Effector memory CD4-positive, alpha-beta T cell (primary cell): ENCODE data around the gene IL1R1.

Experiments
- DNase-seq, 3 donors: peaks; one replicate each; pipeline ENCODE4 v3.0.0-alpha.2; 2020
- H3K27ac ChIP-seq: 2 replicates; pipeline ENCODE4 v1.7.0; 2013; ENCODE audit warnings: mild to moderate bottlenecking, low read length, moderate library complexity; ENCODE audit not compliant: insufficient read depth, poor library complexity, severe bottlenecking
- H3K27me3 ChIP-seq: replicated peaks from 2 replicates; pipeline ENCODE4 v1.7.0; 2013; ENCODE audit warnings: mild to moderate bottlenecking, low read length; ENCODE audit not compliant: insufficient read depth, control insufficient read depth, poor library complexity, severe bottlenecking
- H3K36me3 ChIP-seq: 2 replicates; pipeline ENCODE4 v1.7.0; 2013; ENCODE audit warnings: mild to moderate bottlenecking, low read length, moderate library complexity; ENCODE audit not compliant: control insufficient read depth, insufficient read depth
- H3K4me1 ChIP-seq: 2 replicates; pipeline ENCODE4 v1.7.0; 2013; ENCODE audit warnings: low read length, mild to moderate bottlenecking; ENCODE audit not compliant: control insufficient read depth, insufficient read depth, poor library complexity, severe bottlenecking
- H3K4me3 ChIP-seq: 2 replicates; pipeline ENCODE4 v1.7.0; 2013; ENCODE audit warnings: low read length, low read depth, mild to moderate bottlenecking; ENCODE audit not compliant: insufficient read depth, poor library complexity, severe bottlenecking
- H3K9me3 ChIP-seq: 2 replicates; pipeline ENCODE4 v1.7.0; 2013; ENCODE audit warnings: mild to moderate bottlenecking, low read length, moderate library complexity; ENCODE audit not compliant: control insufficient read depth

The IL1R1 gene

DNA sequence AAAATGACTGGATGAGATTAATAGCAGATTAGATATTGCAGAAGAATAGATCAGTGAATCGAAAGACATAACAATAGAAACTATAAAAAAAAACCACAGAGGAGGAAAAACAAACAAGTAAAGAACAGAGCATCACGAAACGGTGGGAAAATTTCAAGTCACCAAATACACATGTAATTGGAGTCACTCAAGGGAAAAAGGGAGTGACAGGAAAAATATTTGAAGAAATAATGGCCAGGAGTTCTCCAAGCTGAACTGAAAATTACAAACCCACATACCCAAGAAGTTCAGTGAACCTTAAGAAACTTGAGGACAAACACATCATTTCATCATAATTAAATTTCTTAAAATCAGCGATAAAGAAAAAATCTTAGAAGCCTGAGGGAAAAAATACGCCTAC lies 11.0 kb upstream of the IL1R1 start:
- Histone ChIP-seq H3K36me3 (no peaks in the 10 kb centered on the region), H3K27me3 (no peaks in the 10 kb centered on the region), H3K9me3 (no peaks in the 10 kb centered on the region), H3K4me1 (no peaks in the 10 kb centered on the region), H3K27ac (no peak overlapping the region), H3K4me3 (no peak overlapping the region)
- no peak for DNase-seq

DNA sequence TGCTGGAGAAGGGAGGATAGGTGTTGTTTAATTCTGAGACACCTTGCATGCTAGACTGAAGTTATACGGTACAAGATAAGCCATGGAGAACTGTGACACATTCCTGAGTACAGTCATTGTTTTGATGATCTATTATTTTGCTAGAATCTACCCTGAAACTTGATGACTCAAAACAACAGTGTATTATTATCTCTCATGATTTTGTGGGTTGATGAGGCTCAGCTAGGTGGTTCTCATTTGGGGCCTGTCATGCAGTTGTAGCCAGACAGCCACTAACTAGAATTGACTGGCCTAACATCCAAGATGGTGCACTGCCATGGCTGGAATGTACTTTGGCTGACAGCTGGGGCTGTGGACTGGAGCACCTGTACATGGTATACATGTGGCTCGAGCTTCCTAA lies 5.4 kb upstream of the IL1R1 start:
- no peaks in the 10 kb centered on the region for H3K9me3 ChIP-seq
- H3K4me3 ChIP-seq = no peak overlapping the region
- no peak for DNase-seq
- no peak overlapping the region for H3K27ac ChIP-seq
- no peaks in the 10 kb centered on the region for H3K4me1 ChIP-seq
- no peaks in the 10 kb centered on the region for H3K27me3 ChIP-seq
- no peaks in the 10 kb centered on the region for H3K36me3 ChIP-seq

GRCh38 chr2:102138331-102138730 lies 4.2 kb upstream of the IL1R1 start:
- Histone ChIP-seq H3K4me1 (no peaks in the 10 kb centered on the region), H3K36me3 (no peaks in the 10 kb centered on the region), H3K27ac (no peak overlapping the region)

DNA sequence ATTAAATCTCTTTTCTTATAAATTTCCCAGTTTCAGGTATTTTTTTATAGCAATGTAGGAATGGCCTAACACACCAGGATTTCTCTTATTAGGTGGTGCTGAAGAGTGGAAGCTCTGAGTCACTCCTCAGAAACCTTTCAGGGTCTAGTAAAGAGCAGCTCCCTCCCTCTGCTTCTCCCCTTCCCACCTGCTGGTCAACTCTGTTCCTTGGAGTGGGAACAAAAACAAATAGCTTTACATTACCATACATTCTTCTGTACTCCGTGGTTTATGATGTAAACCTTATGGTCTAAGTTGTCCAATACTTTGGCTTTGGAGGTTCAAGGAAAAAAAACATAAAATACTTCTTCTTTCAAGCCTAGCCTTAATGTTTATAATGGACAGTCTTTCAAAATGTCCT lies 2.7 kb upstream of the IL1R1 start:
- no peak overlapping the region for H3K27ac ChIP-seq

More at GRCh38 chr2:102138331-102138730, 4.2 kb upstream of the IL1R1 start:
- Histone ChIP-seq H3K27me3 (no peaks in the 10 kb centered on the region), H3K9me3 (no peaks in the 10 kb centered on the region), H3K4me3 (no peak overlapping the region)
- no peak for DNase-seq

DNA sequence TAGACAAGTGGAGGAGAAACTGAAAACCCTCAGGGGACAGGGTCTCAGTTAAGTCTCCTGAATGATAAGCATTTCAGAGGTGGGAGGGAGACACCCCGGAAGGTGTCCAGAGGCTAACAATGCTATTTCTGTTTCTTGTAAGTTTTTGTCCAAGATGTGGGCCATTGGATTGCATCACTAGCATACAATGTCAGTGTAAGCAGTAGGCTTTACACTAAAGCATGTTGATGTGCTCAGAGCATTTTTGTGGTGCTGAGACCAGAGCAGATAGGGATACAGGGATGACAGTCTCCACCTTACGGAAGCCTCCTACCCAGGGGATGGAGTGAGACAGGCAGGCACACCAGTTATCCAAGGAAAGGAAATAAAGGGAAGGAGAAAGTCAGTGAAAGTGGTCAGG lies 2.2 kb upstream of the IL1R1 start:
- H3K27me3 ChIP-seq = peaks cover 2% of the 10 kb centered on the region
- no peak for DNase-seq
- H3K9me3 ChIP-seq = peaks cover 5% of the 10 kb centered on the region
- no peak overlapping the region for H3K4me3 ChIP-seq
- no peak overlapping the region for H3K27ac ChIP-seq
- H3K4me1 ChIP-seq = no peaks in the 10 kb centered on the region
- no peaks in the 10 kb centered on the region for H3K36me3 ChIP-seq

More for the DNA sequence above, 2.7 kb upstream of the IL1R1 start:
- H3K4me3 ChIP-seq = no peak overlapping the region
- DNase-seq = no peak
- no peaks in the 10 kb centered on the region for H3K4me1 ChIP-seq
- H3K27me3 ChIP-seq = peaks cover 2% of the 10 kb centered on the region
- H3K36me3 ChIP-seq = no peaks in the 10 kb centered on the region
- no peaks in the 10 kb centered on the region for H3K9me3 ChIP-seq

DNA sequence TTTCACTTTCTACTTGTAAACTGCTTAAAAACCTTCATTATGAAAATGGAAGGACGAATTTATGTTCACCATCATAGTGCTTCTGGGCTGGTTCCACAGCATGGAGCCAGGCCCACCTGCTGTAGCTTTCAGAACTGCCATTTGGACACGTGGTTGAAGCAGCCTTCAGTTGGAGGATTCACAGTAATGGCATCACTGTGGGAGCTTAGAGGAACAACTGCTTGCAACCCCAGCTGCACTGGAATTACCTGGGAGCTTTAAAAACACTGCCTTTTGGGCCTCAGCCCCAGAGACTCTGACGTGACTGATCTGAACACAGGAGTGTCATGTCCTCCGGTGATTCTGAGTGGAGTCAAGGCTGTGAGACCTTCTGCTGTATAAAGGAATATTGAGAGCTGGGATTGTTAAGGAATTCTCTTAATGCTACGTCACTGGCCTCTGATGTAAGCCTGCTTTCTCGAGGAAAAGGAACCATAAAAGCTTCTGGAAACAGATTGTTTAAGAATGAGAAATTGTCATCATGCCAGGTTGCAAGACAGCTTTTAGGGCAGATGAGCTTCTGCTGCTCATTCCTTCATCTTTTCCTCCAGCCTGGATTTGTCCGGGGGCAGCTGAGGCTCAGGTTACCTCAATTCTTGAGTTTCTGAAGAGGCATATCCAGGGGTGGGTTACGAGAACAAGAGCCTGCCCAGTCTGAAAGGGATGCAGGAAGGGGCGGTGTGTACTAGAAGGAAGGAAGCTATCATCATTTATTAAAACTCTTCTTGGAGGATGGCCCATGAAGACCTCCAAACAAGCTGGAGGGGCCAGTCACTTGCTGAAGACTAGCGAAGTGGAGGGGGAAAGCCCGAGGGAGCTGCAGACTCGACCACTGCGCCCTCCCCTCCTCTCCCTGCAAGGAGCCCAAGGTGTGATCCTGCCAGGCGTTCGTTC lies 1.3 kb upstream of the IL1R1 start:
- Histone ChIP-seq H3K27ac (no peak overlapping the region), H3K4me3 (no peak overlapping the region), H3K4me1 (no peaks in the 10 kb centered on the region), H3K9me3 (peaks cover 6% of the 10 kb centered on the region), H3K27me3 (peaks cover 2% of the 10 kb centered on the region), H3K36me3 (no peaks in the 10 kb centered on the region)
- no peak for DNase-seq

DNA sequence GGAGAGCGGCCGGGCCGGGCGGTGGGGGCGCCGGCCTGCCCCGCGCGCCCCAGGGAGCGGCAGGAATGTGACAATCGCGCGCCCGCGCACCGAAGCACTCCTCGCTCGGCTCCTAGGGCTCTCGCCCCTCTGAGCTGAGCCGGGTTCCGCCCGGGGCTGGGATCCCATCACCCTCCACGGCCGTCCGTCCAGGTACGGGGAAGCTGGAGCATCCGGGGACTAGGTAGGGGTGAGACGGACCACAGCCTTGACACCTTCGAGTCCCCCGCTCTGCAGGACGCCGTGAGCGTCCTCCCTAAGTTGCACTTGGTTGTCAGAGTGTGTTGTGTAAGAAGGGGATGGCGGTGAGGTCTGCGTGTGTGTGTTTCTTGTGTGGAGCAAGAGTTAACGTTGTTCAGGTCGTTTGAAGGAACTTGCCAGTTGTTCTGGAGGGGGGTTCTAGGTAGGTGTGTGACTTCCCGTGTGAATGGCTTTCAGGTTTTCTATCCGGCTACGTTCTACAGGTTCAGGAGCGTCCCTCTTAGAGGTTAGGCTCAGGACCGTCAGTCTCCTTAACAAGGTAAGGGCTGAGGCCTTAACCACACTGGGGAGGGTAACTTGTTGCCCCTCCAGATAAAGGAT lies 393 bp downstream of the IL1R1 start:
- H3K9me3 ChIP-seq = peaks cover 6% of the 10 kb centered on the region
- no peaks in the 10 kb centered on the region for H3K4me1 ChIP-seq
- H3K36me3 ChIP-seq = no peaks in the 10 kb centered on the region
- no peak overlapping the region for H3K27ac ChIP-seq
- H3K27me3 ChIP-seq = peaks cover 2% of the 10 kb centered on the region
- DNase-seq = no peak
- H3K4me3 ChIP-seq = no peak overlapping the region

DNA sequence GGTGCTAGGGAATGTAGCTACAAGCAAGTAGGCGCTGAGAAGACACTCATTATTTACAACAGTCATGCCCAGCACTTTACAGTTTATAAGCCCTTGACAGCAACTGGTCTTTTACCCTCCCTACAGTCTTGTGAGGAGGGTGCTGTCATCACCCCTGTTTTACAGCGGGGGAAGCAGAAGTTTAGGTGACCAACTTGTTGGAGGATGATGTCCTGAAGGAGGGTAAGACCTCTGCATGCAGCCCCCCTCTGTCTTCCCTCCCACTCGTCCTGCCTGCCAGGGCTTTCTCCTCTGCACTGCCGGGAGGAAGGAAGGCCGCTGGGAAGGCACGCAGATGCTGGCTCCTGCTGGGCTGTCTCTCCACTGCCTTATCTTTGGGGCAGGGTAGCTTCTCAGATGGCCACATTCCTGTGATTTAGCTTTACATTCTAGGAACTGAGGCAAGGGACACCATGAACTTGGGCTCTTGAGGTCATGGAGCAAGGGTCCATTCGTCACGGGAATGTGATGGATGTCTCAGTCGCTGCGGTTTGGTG lies 972 bp downstream of the IL1R1 start:
- H3K36me3 ChIP-seq = no peaks in the 10 kb centered on the region
- H3K9me3 ChIP-seq = peaks cover 6% of the 10 kb centered on the region
- peaks cover 2% of the 10 kb centered on the region for H3K27me3 ChIP-seq
- H3K4me1 ChIP-seq = no peaks in the 10 kb centered on the region
- H3K27ac ChIP-seq = no peak overlapping the region
- no peak overlapping the region for H3K4me3 ChIP-seq
- DNase-seq = no peak

- Histone ChIP-seq H3K9me3 (peaks cover 6% of the 10 kb centered on the region), H3K4me1 (no peaks in the 10 kb centered on the region), H3K27ac (no peak overlapping the region), H3K36me3 (no peaks in the 10 kb centered on the region), H3K4me3 (no peak overlapping the region), H3K27me3 (peaks cover 2% of the 10 kb centered on the region)
- no peak for DNase-seq
Observed at GRCh38 chr2:102144128-102144527, 1.6 kb downstream of the IL1R1 start.

DNA sequence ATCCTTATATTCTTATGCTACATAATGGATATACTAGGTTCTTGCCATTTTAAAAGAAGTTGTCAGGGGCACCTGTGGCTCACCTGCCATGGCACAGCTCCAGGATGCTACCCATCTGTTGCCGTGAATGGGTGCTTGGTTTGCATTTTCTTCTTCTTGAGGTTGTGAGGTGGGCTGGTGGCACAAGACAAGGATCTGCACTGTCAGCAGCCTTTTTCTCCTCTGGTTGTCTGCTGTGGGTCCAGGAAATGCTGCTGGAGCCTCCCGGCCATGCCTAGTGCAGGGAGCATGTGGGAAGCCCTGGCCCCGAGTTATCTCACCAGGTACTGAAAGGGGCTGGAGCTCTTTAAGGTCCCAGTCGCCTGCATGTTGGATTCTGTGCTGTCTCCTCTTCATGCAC lies 2.6 kb downstream of the IL1R1 start:
- H3K4me1 ChIP-seq = no peaks in the 10 kb centered on the region
- H3K9me3 ChIP-seq = peaks cover 8% of the 10 kb centered on the region
- H3K27me3 ChIP-seq = peaks cover 2% of the 10 kb centered on the region
- DNase-seq = no peak
- no peak overlapping the region for H3K27ac ChIP-seq
- H3K4me3 ChIP-seq = no peak overlapping the region
- H3K36me3 ChIP-seq = no peaks in the 10 kb centered on the region
